CD14-positive monocyte (primary cell): Measurements from ENCODE around the gene SLC14A1. TPM values are rescaled to one million over a fixed set of nuclear protein-coding genes. Genes with fewer than 3 reads are reported as not detected.

ENCODE experiments used
- DNase-seq, 3 donors: peaks; one replicate each; pipeline ENCODE4 v3.0.0-alpha.2; 2011 to 2022
- H2AFZ ChIP-seq: 2 replicates; pipeline ENCODE4 v1.6.0; 2012; ENCODE audit warnings: mild to moderate bottlenecking, low read depth, low read length, inconsistent platforms; ENCODE audit not compliant: insufficient read depth, poor library complexity, severe bottlenecking
- H3K27ac ChIP-seq, 2 donors: 1 replicate in 1 of 2; 2 replicates in 1 of 2; pipeline ENCODE4 v1.5.1; 2012 to 2013; ENCODE audit warnings: low read length in 2 of 2, control low read depth in 1 of 2, inconsistent platforms in 1 of 2, low read depth in 1 of 2, mild to moderate bottlenecking in 1 of 2
- H3K27me3 ChIP-seq, 2 donors: one replicate each; pipeline versions ENCODE4 v1.6.0 to v1.6.1; 2011 to 2013; ENCODE audit warnings: low read length in 2 of 2; ENCODE audit not compliant: control insufficient read depth in 2 of 2, insufficient read depth in 2 of 2
- H3K36me3 ChIP-seq, 2 donors: replicated peaks in 1 of 2; 1 replicate in 1 of 2; 2 replicates in 1 of 2; pipeline versions ENCODE4 v1.5.1 to v1.6.1; 2012 to 2013; ENCODE audit warnings: low read length in 2 of 2, control low read depth in 1 of 2, inconsistent platforms in 1 of 2, mild to moderate bottlenecking in 1 of 2; ENCODE audit not compliant: insufficient read depth in 2 of 2, control insufficient read depth in 1 of 2
- H3K4me1 ChIP-seq, 2 donors: 1 replicate in 1 of 2; 2 replicates in 1 of 2; pipeline versions ENCODE4 v1.5.1 to v1.6.1; 2012 to 2013; ENCODE audit warnings: low read length in 2 of 2, control low read depth in 1 of 2, inconsistent platforms in 1 of 2, mild to moderate bottlenecking in 1 of 2, moderate library complexity in 1 of 2; ENCODE audit not compliant: insufficient read depth in 2 of 2, control insufficient read depth in 1 of 2
- H3K4me2 ChIP-seq: replicated peaks from 2 replicates; pipeline ENCODE3; 2012; ENCODE audit warnings: low read length, moderate library complexity, mild to moderate bottlenecking; ENCODE audit not compliant: poor library complexity, severe bottlenecking; ENCODE audit errors: extremely low read depth
- H3K4me3 ChIP-seq, 3 experiments: fragments of 200-600 bp in 1 of 3; sonication (generic) in 1 of 3; replicated peaks in 1 of 3; 1 replicate in 2 of 3; 2 replicates in 1 of 3; pipeline ENCODE4 v1.5.1; 2011 to 2013; ENCODE audit warnings: low read length in 3 of 3, mild to moderate bottlenecking in 3 of 3, control low read depth in 2 of 3, low read depth in 2 of 3, inconsistent platforms in 1 of 3, moderate library complexity in 1 of 3
- H3K79me2 ChIP-seq: 2 replicates; pipeline ENCODE4 v1.6.0; 2012; ENCODE audit warnings: mild to moderate bottlenecking, control low read depth, inconsistent platforms, low read length, moderate library complexity; ENCODE audit not compliant: insufficient read depth
- H3K9ac ChIP-seq: 2 replicates; pipeline ENCODE4 v1.6.0; 2017; ENCODE audit warnings: low read length, mild to moderate bottlenecking; ENCODE audit not compliant: insufficient read depth, poor library complexity, severe bottlenecking
- H3K9me3 ChIP-seq, 2 donors: replicated peaks in 1 of 2; 1 replicate in 1 of 2; 2 replicates in 1 of 2; pipeline versions ENCODE4 v1.5.1 to v1.6.1; 2012 to 2013; ENCODE audit warnings: low read length in 2 of 2, control low read depth in 1 of 2; ENCODE audit not compliant: control insufficient read depth in 1 of 2, insufficient read depth in 1 of 2
- H4K20me1 ChIP-seq: 2 replicates; pipeline ENCODE4 v1.6.0; 2012; ENCODE audit warnings: mild to moderate bottlenecking, low read length, control low read depth, moderate library complexity; ENCODE audit not compliant: insufficient read depth
- H3K27ac Mint-ChIP-seq, 7 donors: one replicate each; pipeline ENCODE4 v1.8.0; 2020; ENCODE audit warnings: mild to moderate bottlenecking in 7 of 7, mixed read lengths in 7 of 7, moderate library complexity in 6 of 7, inconsistent platforms in 2 of 7
- H3K27me3 Mint-ChIP-seq, 3 donors: one replicate each; pipeline ENCODE4 v1.8.0; 2021 to 2022; ENCODE audit warnings: low read depth in 3 of 3, mild to moderate bottlenecking in 3 of 3, mixed read lengths in 3 of 3, moderate library complexity in 3 of 3, inconsistent platforms in 1 of 3
- H3K36me3 Mint-ChIP-seq, 2 donors: one replicate each; pipeline ENCODE4 v1.8.0; 2020; ENCODE audit warnings: mixed read lengths in 2 of 2, inconsistent platforms in 1 of 2, mild to moderate bottlenecking in 1 of 2
- H3K4me1 Mint-ChIP-seq: one replicate; pipeline ENCODE4 v1.8.0; 2020; ENCODE audit warnings: mild to moderate bottlenecking, mixed read lengths
- H3K4me3 Mint-ChIP-seq, 2 donors: one replicate each; pipeline ENCODE4 v1.8.0; 2020; ENCODE audit warnings: mild to moderate bottlenecking in 2 of 2, mixed read lengths in 2 of 2, moderate library complexity in 1 of 2
- H3K9me3 Mint-ChIP-seq, 7 donors: one replicate each; pipeline ENCODE4 v1.8.0; 2020 to 2022; ENCODE audit warnings: mixed read lengths in 7 of 7, mild to moderate bottlenecking in 6 of 7, moderate library complexity in 6 of 7, inconsistent platforms in 2 of 7
- CTCF ChIP-seq: fragments of 200-600 bp; IDR thresholded peaks from one replicate; pipeline ENCODE4 v1.8.0; 2022; ENCODE audit warnings: antibody characterized with exemption, mild to moderate bottlenecking
- WGBS: methylation state at CpG from one replicate; pipeline ENCODE4 v1.1.5; 2013; ENCODE audit warnings: missing lambda C conversion rate; ENCODE audit not compliant: insufficient coverage; 5-methylcytosine and 5-hydroxymethylcytosine counted together
- intact Hi-C, 2 donors: fragments of 100-400 bp; cut with micrococcal nuclease; formaldehyde crosslinking; loops; one replicate each; pipeline versions ENCODE4 v1.15.0 to v1.15.1; 2023
- polyA plus RNA-seq, 3 donors: library from polyadenylated mRNA; depleted of rRNA in 1 of 3; unstranded in 2 of 3; stranded (reverse) in 1 of 3; fragments of 300-500 nt in 2 of 3; fragments of >200 nt in 1 of 3; fragmentation: Illumina TruSeq in 2 of 3; gene quantifications; 1 replicate in 2 of 3; 2 replicates in 1 of 3; pipeline ENCODE4 v1.2.3, GENCODE V29; 2012 to 2021

The SLC14A1 gene
- polyA plus RNA-seq, 3 donors, result not detected

GRCh38 chr18:45771587-45772480 lies 47.9 kb downstream of the SLC14A1 start:
- peaks cover 5 to 9% of the 10 kb centered on the region in 2 donors for H3K4me1 ChIP-seq

More at GRCh38 chr18:45771587-45772480, 47.9 kb downstream of the SLC14A1 start:
- H2AFZ ChIP-seq, result no peak overlapping the region
- H3K4me2 ChIP-seq, result no peak overlapping the region
- H3K9me3 Mint-ChIP-seq, result peaks cover 0 to 13% (median 3%) of the 10 kb centered on the region in 7 donors
- no peaks in the 10 kb centered on the region for H3K36me3 ChIP-seq
- intact Hi-C loops, result loop anchor here in 1 of 2 donors (10.0 kb wide), 1 partner anchor 63 kb away; no protein-coding TSS in a partner anchor
- H3K79me2 ChIP-seq, result no peaks in the 10 kb centered on the region
- no peak for DNase-seq
- no peak for TF ChIP-seq CTCF
- no peak overlapping the region for H3K27ac ChIP-seq
- peaks cover 12 to 26% (median 17%) of the 10 kb centered on the region in 3 donors for H3K27me3 Mint-ChIP-seq
- H3K9ac ChIP-seq, result no peak overlapping the region
- no peak overlapping the region for H3K4me3 Mint-ChIP-seq
- H3K27me3 ChIP-seq, result peaks cover 2 to 3% of the 10 kb centered on the region in 2 donors
- no peaks in the 10 kb centered on the region for H3K9me3 ChIP-seq
- no peak overlapping the region for H3K4me3 ChIP-seq
- WGBS, result 93% methylated on average over 4 of the region's 8 CpGs
- H3K4me1 Mint-ChIP-seq, result peaks cover 13% of the 10 kb centered on the region
- peaks cover 0 to 2% of the 10 kb centered on the region in 2 donors for H3K36me3 Mint-ChIP-seq
- no peaks in the 10 kb centered on the region for H4K20me1 ChIP-seq
- H3K27ac Mint-ChIP-seq, result no peak overlapping the region
